Nephron (organoid): Measurements from ENCODE around the gene CCNQ.

Experiments used
- H3K27ac Mint-ChIP-seq, 3 experiments: 2 replicates each; pipeline ENCODE4 v1.8.0; 2020; ENCODE audit warnings: mixed read lengths in 3 of 3, mild to moderate bottlenecking in 2 of 3, moderate library complexity in 1 of 3
- H3K27me3 Mint-ChIP-seq: 2 replicates; pipeline ENCODE4 v1.8.0; 2021; ENCODE audit warnings: low read depth, mild to moderate bottlenecking, moderate library complexity, mixed read lengths
- H3K36me3 Mint-ChIP-seq: 2 replicates; pipeline ENCODE4 v1.8.0; 2020; ENCODE audit warnings: low read depth, mixed read lengths
- H3K4me1 Mint-ChIP-seq: 2 replicates; pipeline ENCODE4 v1.8.0; 2020; ENCODE audit warnings: mixed read lengths
- H3K4me3 Mint-ChIP-seq, 3 experiments: 2 replicates each; pipeline ENCODE4 v1.8.0; 2020; ENCODE audit warnings: mild to moderate bottlenecking in 3 of 3, mixed read lengths in 3 of 3, moderate library complexity in 2 of 3
- H3K9me3 Mint-ChIP-seq: 2 replicates; pipeline ENCODE4 v1.8.0; 2020; ENCODE audit warnings: mixed read lengths
- CTCF ChIP-seq, 3 experiments: fragments of 200-600 bp; sonication (generic); IDR thresholded peaks; one replicate each; pipeline ENCODE4 v1.5.0; 2021; ENCODE audit warnings: antibody characterized with exemption in 3 of 3; ENCODE audit not compliant: unreplicated experiment in 3 of 3

The CCNQ gene

GRCh38 chrX:153569475-153569874, 29.5 kb downstream of the CCNQ start:
- Mint-ChIP-seq H3K9me3 (peaks cover 2% of the 10 kb centered on the region), H3K4me3 (no peak overlapping the region), H3K27me3 (peaks cover 10% of the 10 kb centered on the region), H3K36me3 (no peaks in the 10 kb centered on the region), H3K27ac (no peak overlapping the region), H3K4me1 (no peaks in the 10 kb centered on the region)
- no peak for TF ChIP-seq CTCF (IDR thresholded peaks at IDR 0.05; ENCODE audit: unreplicated experiment in 3 of 3)

DNA sequence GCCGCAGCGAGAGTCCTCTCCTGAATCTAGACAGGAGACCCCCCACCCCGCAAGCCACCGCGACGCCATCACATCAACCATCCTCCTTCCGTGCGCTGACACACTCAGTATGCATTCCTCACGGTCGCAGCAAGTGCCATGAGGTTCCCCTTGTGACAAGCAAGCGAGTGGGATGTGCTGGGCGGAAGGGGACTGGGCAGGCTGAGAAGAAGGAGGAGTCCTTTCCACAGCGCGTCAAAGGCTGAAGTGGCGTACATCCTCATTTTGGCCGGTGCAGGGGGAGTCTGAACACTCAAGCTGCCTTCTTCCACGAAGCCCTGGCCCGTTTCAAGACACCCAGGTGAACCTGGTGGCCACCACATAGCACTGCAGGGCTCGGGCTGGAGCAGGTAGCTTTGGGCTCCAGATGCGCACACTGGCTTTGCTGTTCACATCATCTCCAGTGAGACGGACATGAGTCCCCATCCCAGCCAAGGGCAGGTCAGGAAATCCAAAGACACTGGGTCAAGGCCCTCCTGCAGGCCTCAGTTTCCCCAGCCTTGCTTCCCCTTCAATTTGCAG, 30.4 kb downstream of the CCNQ start:
- Mint-ChIP-seq H3K27me3 (peaks cover 11% of the 10 kb centered on the region), H3K4me1 (no peaks in the 10 kb centered on the region), H3K36me3 (no peaks in the 10 kb centered on the region), H3K9me3 (peaks cover 3% of the 10 kb centered on the region), H3K27ac (no peak overlapping the region), H3K4me3 (no peak overlapping the region)
- TF ChIP-seq CTCF (IDR thresholded peaks at IDR 0.05; ENCODE audit: unreplicated experiment in 3 of 3) = no peak

- TF ChIP-seq CTCF (IDR thresholded peaks at IDR 0.05; ENCODE audit: unreplicated experiment in 3 of 3) = no peak
- Mint-ChIP-seq H3K9me3 (peaks cover 5% of the 10 kb centered on the region), H3K4me1 (no peaks in the 10 kb centered on the region), H3K4me3 (no peak overlapping the region), H3K27ac (no peak overlapping the region), H3K36me3 (no peaks in the 10 kb centered on the region), H3K27me3 (peaks cover 15% of the 10 kb centered on the region)
Measured at GRCh38 chrX:153565996-153566580, 32.9 kb downstream of the CCNQ start.

DNA sequence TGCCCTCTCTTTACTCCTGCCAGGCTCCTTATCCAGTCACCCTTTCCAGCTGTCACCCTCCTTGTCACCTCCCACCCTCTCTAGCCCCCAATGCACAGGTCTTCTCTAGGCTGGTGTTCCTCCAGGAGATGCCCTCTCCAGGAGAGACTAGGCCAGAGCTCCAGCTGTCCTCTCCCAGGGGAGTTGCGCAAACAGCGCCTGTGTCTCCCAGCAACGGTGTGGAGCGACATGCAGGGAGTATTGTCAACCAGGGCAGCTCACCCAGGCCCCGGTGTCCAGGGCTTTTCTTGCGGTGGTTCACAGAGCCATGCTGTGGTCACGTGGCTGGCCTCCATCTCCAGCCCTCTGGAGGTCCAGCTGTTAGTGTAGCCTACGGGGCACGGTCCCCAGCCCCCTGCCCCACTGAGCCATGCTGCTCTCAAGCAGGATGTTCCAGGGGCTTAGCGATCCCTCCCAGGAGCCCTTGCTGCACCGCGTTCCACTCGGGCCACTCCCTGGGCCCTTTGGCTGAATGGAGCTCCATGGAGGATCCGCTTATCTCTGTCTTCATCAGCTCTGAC, 34.8 kb downstream of the CCNQ start:
- no peak for TF ChIP-seq CTCF (IDR thresholded peaks at IDR 0.05; ENCODE audit: unreplicated experiment in 3 of 3)
- H3K4me1 Mint-ChIP-seq = no peaks in the 10 kb centered on the region
- H3K36me3 Mint-ChIP-seq = no peaks in the 10 kb centered on the region
- H3K27ac Mint-ChIP-seq = no peak overlapping the region
- H3K9me3 Mint-ChIP-seq = peaks cover 7% of the 10 kb centered on the region
- H3K27me3 Mint-ChIP-seq = peaks cover 11% of the 10 kb centered on the region
- H3K4me3 Mint-ChIP-seq = no peak overlapping the region

GRCh38 chrX:153562546-153562945, 36.4 kb downstream of the CCNQ start:
- no peak overlapping the region for H3K27ac Mint-ChIP-seq
- peaks cover 19% of the 10 kb centered on the region for H3K9me3 Mint-ChIP-seq
- no peak overlapping the region for H3K4me3 Mint-ChIP-seq
- no peak for TF ChIP-seq CTCF (IDR thresholded peaks at IDR 0.05; ENCODE audit: unreplicated experiment in 3 of 3)
- peaks cover 13% of the 10 kb centered on the region for H3K27me3 Mint-ChIP-seq
- no peaks in the 10 kb centered on the region for H3K36me3 Mint-ChIP-seq
- H3K4me1 Mint-ChIP-seq = no peaks in the 10 kb centered on the region

DNA sequence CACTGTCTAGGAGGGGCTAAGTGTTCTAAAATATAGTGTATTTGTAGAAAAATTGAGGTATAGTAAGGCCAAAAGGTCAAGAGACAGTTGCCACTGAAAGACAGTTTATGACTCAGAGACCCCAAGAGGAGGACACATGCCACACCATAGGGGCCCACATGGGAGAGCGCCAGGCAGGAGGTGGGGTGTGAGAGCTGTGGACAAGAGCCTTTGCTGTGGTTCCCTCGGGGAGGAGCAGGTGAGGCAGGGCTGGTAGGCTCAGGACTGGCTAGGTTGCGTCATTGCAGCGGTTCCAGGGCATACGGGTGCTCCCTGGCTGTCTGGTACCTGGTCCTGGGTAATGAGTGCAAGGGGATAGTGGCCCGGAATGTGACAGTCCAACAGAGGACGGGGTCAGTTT, 37.6 kb downstream of the CCNQ start:
- Mint-ChIP-seq H3K27ac (no peak overlapping the region), H3K4me1 (no peaks in the 10 kb centered on the region), H3K4me3 (no peak overlapping the region), H3K9me3 (peaks cover 19% of the 10 kb centered on the region), H3K36me3 (no peaks in the 10 kb centered on the region), H3K27me3 (peaks cover 13% of the 10 kb centered on the region)
- no peak for TF ChIP-seq CTCF (IDR thresholded peaks at IDR 0.05; ENCODE audit: unreplicated experiment in 3 of 3)
